Liver (tissue), 9 donors: ENCODE results near the gene ST3GAL2. TPM values are rescaled to one million over a fixed set of nuclear protein-coding genes. Genes with fewer than 3 reads are reported as not detected.
A peak's percentile ranks its signal among the peaks of the same experiment; 100 is the strongest.

Experiments
- DNase-seq: peaks from one replicate; pipeline ENCODE4 v3.0.0-alpha.2; 2017; ENCODE audit warnings: low spot score
- H3K27ac ChIP-seq, 2 donors: one replicate each; pipeline ENCODE4 v1.7.0; 2013; ENCODE audit warnings: inconsistent platforms in 2 of 2, low read length in 2 of 2, control low read depth in 1 of 2, low read depth in 1 of 2, mild to moderate bottlenecking in 1 of 2
- H3K27me3 ChIP-seq, 4 donors: one replicate each; pipeline versions ENCODE4 v1.6.1 to v1.7.0; 2013; ENCODE audit warnings: low read length in 3 of 4, inconsistent platforms in 1 of 4, mild to moderate bottlenecking in 1 of 4, moderate library complexity in 1 of 4; ENCODE audit not compliant: control insufficient read depth in 4 of 4, insufficient read depth in 4 of 4
- H3K36me3 ChIP-seq, 4 donors: one replicate each; pipeline versions ENCODE4 v1.6.1 to v1.7.0; 2013; ENCODE audit warnings: low read length in 3 of 4, mild to moderate bottlenecking in 3 of 4, low read depth in 1 of 4, moderate library complexity in 1 of 4; ENCODE audit not compliant: control insufficient read depth in 4 of 4, insufficient read depth in 3 of 4
- H3K4me1 ChIP-seq, 4 donors: one replicate each; pipeline versions ENCODE4 v1.6.1 to v1.7.0; 2013; ENCODE audit warnings: low read length in 3 of 4, mild to moderate bottlenecking in 3 of 4, moderate library complexity in 1 of 4; ENCODE audit not compliant: control insufficient read depth in 4 of 4, insufficient read depth in 4 of 4
- H3K4me3 ChIP-seq, 3 donors: one replicate each; pipeline versions ENCODE4 v1.6.1 to v1.7.0; 2013; ENCODE audit warnings: low read length in 3 of 3, control low read depth in 1 of 3, low read depth in 1 of 3, mild to moderate bottlenecking in 1 of 3
- H3K9ac ChIP-seq, 2 donors: one replicate each; pipeline ENCODE4 v1.7.0; 2013; ENCODE audit warnings: low read length in 2 of 2, mild to moderate bottlenecking in 2 of 2, moderate library complexity in 2 of 2, control low read depth in 1 of 2, low read depth in 1 of 2
- H3K9me3 ChIP-seq, 4 donors: one replicate each; pipeline versions ENCODE4 v1.6.1 to v1.7.0; 2013; ENCODE audit warnings: low read length in 3 of 4; ENCODE audit not compliant: control insufficient read depth in 4 of 4
- EGR1 ChIP-seq, 2 donors: IDR thresholded peaks; 2 replicates each; pipeline ENCODE4 v1.6.1; 2016 to 2018; ENCODE audit warnings: antibody characterized with exemption in 2 of 2, low read depth in 2 of 2
- FOXA1 ChIP-seq: IDR thresholded peaks from 2 replicates; pipeline ENCODE4 v1.6.1; 2016; ENCODE audit warnings: antibody characterized with exemption
- FOXA2 ChIP-seq: IDR thresholded peaks from 2 replicates; pipeline ENCODE4 v1.6.1; 2016; ENCODE audit warnings: antibody characterized with exemption
- GABPA ChIP-seq, 2 donors: IDR thresholded peaks in 1 of 2; conservative IDR thresholded peaks in 1 of 2; 2 replicates each; pipeline ENCODE4 v1.6.1; 2016; ENCODE audit warnings: antibody characterized with exemption in 2 of 2, mild to moderate bottlenecking in 1 of 2, moderate library complexity in 1 of 2
- HNF4A ChIP-seq, 2 donors: conservative IDR thresholded peaks; 2 replicates each; pipeline ENCODE4 v1.6.1; 2016; ENCODE audit warnings: antibody characterized with exemption in 2 of 2, mild to moderate bottlenecking in 2 of 2
- HNF4G ChIP-seq: IDR thresholded peaks from 2 replicates; pipeline ENCODE4 v1.6.1; 2016; ENCODE audit warnings: antibody characterized with exemption
- JUND ChIP-seq, 2 donors: IDR thresholded peaks; 2 replicates each; pipeline ENCODE4 v1.6.1; 2016; ENCODE audit warnings: antibody characterized with exemption in 2 of 2
- NR2F2 ChIP-seq: IDR thresholded peaks from 2 replicates; pipeline ENCODE4 v1.6.1; 2016; ENCODE audit warnings: antibody characterized with exemption
- RAD21 ChIP-seq, 2 donors: IDR thresholded peaks; 2 replicates each; pipeline ENCODE4 v1.6.1; 2016; ENCODE audit warnings: antibody characterized with exemption in 2 of 2, mild to moderate bottlenecking in 2 of 2
- RXRA ChIP-seq, 2 donors: IDR thresholded peaks; 2 replicates each; pipeline ENCODE4 v1.6.1; 2017 to 2018; ENCODE audit warnings: antibody characterized with exemption in 2 of 2, mild to moderate bottlenecking in 1 of 2
- SP1 ChIP-seq: IDR thresholded peaks from 2 replicates; pipeline ENCODE4 v1.6.1; 2018; ENCODE audit warnings: antibody characterized with exemption, mild to moderate bottlenecking
- TAF1 ChIP-seq: conservative IDR thresholded peaks from 2 replicates; pipeline ENCODE4 v1.6.1; 2016; ENCODE audit warnings: antibody characterized with exemption, mild to moderate bottlenecking
- YY1 ChIP-seq: IDR thresholded peaks from 2 replicates; pipeline ENCODE4 v1.6.1; 2016; ENCODE audit warnings: antibody characterized with exemption, mild to moderate bottlenecking
- WGBS: extraction: QIAGEN DNeasy Blood & Tissue Kit; methylation state at CpG from one replicate; pipeline ENCODE4 v1.1.7; 2013; 5-methylcytosine and 5-hydroxymethylcytosine counted together
- polyA plus RNA-seq, 2 donors: library from polyadenylated mRNA; stranded (reverse) in 1 of 2; unstranded in 1 of 2; fragments of 200-250 nt in 1 of 2; fragments of >200 nt in 1 of 2; fragmentation: Nextera tagmentation in 1 of 2; extraction: Ambion mirVana in 1 of 2; gene quantifications; one replicate each; pipeline versions ENCODE4 v1.2.1 to v1.2.3, GENCODE V29; 2013 to 2015
- total RNA-seq, 2 donors: library from RNA; depleted of rRNA; stranded (reverse); fragments of >200 nt; gene quantifications; one replicate each; pipeline ENCODE4 v1.2.3, GENCODE V29; 2014
- TF ChIP-seq, protein P1 (sequence below): fragments of 150-350 bp; IDR thresholded peaks from 2 replicates; pipeline ENCODE4 v1.5.1; 2017; ENCODE audit warnings: improper control_type of control experiment, low read depth, low read length; ENCODE audit not compliant: missing input control
- TF ChIP-seq, protein P2 (sequence below): IDR thresholded peaks from 2 replicates; pipeline ENCODE4 v1.6.1; 2016; ENCODE audit warnings: antibody characterized with exemption
- TF ChIP-seq, protein P3 (sequence below): IDR thresholded peaks from 2 replicates; pipeline ENCODE4 v1.6.1; 2016; ENCODE audit warnings: antibody characterized with exemption, mild to moderate bottlenecking
- TF ChIP-seq, protein P4 (sequence below): IDR thresholded peaks from 2 replicates; pipeline ENCODE4 v1.6.1; 2016; ENCODE audit warnings: antibody characterized with exemption
- donor health status: healthy.
- donor health status: healthy.
- donor health status: healthy.
- donor health status: healthy.
- donor health status: healthy.

Gene ST3GAL2
- total and polyA plus RNA-seq, 4 donors = 3.9 to 53.1 (median 12.9) TPM

DNA sequence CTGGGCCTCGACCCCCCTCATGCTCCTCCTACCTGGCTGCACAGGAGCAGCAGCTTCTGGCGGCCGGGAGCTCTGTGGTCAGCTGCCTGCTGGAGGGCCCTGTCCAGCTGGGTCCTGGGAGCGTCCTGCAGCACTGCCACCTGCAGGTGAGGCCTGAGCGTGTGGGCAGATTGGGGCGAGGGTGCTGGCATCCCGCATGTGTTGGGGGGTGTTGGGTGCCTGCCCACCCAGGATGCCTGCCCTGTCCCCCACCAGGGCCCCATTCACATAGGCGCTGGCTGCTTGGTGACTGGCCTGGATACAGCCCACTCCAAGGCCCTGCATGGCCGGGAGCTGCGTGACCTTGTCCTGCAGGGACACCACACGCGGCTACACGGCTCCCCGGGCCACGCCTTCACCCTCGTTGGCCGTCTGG, 32.0 kb upstream of the ST3GAL2 start:
- no peaks in the 10 kb centered on the region for H3K4me1 ChIP-seq
- H3K9me3 ChIP-seq = no peaks in the 10 kb centered on the region
- no peak overlapping the region for H3K9ac ChIP-seq
- TF ChIP-seq FOXA1 = no peak
- no peak for TF ChIP-seq HNF4G
- TF ChIP-seq SP1 = no peak
- TF ChIP-seq, protein P1, sequence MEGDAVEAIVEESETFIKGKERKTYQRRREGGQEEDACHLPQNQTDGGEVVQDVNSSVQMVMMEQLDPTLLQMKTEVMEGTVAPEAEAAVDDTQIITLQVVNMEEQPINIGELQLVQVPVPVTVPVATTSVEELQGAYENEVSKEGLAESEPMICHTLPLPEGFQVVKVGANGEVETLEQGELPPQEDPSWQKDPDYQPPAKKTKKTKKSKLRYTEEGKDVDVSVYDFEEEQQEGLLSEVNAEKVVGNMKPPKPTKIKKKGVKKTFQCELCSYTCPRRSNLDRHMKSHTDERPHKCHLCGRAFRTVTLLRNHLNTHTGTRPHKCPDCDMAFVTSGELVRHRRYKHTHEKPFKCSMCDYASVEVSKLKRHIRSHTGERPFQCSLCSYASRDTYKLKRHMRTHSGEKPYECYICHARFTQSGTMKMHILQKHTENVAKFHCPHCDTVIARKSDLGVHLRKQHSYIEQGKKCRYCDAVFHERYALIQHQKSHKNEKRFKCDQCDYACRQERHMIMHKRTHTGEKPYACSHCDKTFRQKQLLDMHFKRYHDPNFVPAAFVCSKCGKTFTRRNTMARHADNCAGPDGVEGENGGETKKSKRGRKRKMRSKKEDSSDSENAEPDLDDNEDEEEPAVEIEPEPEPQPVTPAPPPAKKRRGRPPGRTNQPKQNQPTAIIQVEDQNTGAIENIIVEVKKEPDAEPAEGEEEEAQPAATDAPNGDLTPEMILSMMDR = peak; percentile 55
- TF ChIP-seq EGR1 (IDR thresholded peaks at IDR 0.05; ENCODE audit: low read depth in 2 of 2) = no peak
- TF ChIP-seq, protein P2, sequence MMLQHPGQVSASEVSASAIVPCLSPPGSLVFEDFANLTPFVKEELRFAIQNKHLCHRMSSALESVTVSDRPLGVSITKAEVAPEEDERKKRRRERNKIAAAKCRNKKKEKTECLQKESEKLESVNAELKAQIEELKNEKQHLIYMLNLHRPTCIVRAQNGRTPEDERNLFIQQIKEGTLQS = no peak
- TF ChIP-seq RAD21 (IDR thresholded peaks at IDR 0.05) = peak; percentile 78 to 89
- no peak for TF ChIP-seq JUND (IDR thresholded peaks at IDR 0.05)
- no peak for TF ChIP-seq TAF1
- no peak for TF ChIP-seq FOXA2
- TF ChIP-seq, protein P3, sequence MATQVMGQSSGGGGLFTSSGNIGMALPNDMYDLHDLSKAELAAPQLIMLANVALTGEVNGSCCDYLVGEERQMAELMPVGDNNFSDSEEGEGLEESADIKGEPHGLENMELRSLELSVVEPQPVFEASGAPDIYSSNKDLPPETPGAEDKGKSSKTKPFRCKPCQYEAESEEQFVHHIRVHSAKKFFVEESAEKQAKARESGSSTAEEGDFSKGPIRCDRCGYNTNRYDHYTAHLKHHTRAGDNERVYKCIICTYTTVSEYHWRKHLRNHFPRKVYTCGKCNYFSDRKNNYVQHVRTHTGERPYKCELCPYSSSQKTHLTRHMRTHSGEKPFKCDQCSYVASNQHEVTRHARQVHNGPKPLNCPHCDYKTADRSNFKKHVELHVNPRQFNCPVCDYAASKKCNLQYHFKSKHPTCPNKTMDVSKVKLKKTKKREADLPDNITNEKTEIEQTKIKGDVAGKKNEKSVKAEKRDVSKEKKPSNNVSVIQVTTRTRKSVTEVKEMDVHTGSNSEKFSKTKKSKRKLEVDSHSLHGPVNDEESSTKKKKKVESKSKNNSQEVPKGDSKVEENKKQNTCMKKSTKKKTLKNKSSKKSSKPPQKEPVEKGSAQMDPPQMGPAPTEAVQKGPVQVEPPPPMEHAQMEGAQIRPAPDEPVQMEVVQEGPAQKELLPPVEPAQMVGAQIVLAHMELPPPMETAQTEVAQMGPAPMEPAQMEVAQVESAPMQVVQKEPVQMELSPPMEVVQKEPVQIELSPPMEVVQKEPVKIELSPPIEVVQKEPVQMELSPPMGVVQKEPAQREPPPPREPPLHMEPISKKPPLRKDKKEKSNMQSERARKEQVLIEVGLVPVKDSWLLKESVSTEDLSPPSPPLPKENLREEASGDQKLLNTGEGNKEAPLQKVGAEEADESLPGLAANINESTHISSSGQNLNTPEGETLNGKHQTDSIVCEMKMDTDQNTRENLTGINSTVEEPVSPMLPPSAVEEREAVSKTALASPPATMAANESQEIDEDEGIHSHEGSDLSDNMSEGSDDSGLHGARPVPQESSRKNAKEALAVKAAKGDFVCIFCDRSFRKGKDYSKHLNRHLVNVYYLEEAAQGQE = no peak
- TF ChIP-seq, protein P4, sequence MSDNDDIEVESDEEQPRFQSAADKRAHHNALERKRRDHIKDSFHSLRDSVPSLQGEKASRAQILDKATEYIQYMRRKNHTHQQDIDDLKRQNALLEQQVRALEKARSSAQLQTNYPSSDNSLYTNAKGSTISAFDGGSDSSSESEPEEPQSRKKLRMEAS = no peak
- no peak for TF ChIP-seq HNF4A (conservative IDR thresholded peaks at IDR 0.05)
- no peak for TF ChIP-seq GABPA (IDR thresholded peaks at IDR 0.05 in 1 of 2, conservative IDR thresholded peaks at IDR 0.05 in 1 of 2)
- TF ChIP-seq RXRA (IDR thresholded peaks at IDR 0.05) = no peak
- TF ChIP-seq NR2F2 = no peak
- TF ChIP-seq YY1 = no peak
- 74% methylated on average over 17 of the region's 17 CpGs for WGBS
- peak; percentile 46 for DNase-seq
- H3K27ac ChIP-seq = no peak overlapping the region
- H3K36me3 ChIP-seq = peaks cover 0 to 48% (median 7%) of the 10 kb centered on the region in 4 donors
- H3K27me3 ChIP-seq = no peaks in the 10 kb centered on the region
- H3K4me3 ChIP-seq = no peak overlapping the region

DNA sequence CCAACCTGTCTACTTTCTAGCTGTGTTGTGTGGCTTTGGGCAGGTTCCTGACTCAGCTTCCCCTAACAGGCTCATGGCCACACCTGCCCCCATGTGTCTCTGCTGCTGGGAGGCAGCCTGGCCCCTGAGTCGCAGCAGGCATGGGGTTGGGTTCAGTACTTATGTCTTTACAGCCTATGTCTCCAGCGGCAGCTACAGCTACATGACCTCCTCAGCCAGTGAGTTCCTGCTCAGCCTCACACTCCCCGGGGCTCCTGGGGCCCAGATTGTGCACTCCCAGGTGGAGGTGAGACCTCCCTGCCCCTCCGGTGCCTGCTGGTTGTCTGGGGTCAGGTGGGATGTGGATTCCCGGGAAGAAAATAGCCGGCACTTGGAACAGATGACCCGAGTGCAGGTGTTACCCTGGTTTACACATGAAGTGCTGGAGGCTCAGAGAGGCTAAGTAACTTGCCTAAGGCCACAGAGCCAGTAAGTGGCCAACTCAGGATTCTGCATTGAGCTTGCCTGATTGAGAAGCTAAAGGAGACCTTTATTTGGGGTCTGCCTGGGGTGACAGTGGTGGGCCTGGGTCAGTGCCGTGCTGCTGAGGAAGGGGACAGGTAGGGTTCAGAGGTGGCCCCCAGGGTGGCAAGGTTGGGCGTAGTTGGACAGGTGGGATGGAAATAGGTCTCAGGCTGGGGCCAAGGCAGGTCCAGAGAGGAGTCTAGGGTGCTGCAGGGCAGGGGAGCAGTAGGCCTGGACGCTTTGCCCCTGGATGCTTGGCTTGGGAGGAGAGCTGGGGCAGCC, 31.4 kb upstream of the ST3GAL2 start:
- H3K27me3 ChIP-seq = no peaks in the 10 kb centered on the region
- no peaks in the 10 kb centered on the region for H3K4me1 ChIP-seq
- H3K9me3 ChIP-seq = no peaks in the 10 kb centered on the region
- WGBS = 95% methylated on average over 10 of the region's 10 CpGs
- TF ChIP-seq FOXA2 (no peak), HNF4A (conservative IDR thresholded peaks at IDR 0.05) (no peak)
- H3K4me3 ChIP-seq = no peak overlapping the region
- H3K9ac ChIP-seq = no peak overlapping the region
- DNase-seq = no peak
- peaks cover 0 to 45% (median 7%) of the 10 kb centered on the region in 4 donors for H3K36me3 ChIP-seq
- H3K27ac ChIP-seq = no peak overlapping the region
